Activated T-cell treated with anti-CD3 and anti-CD28 coated beads, Interleukin-2, amount 50 U/mL, for 48 hours (primary cell): ENCODE measurements around the gene ARMC5.
A peak's percentile ranks its signal among the peaks of the same experiment; 100 is the strongest.
"Not testable (repeated sequence)": the region's sequence is repeated elsewhere in the genome, so short reads cannot be mapped to it uniquely, and the experiment has no call there.

Experiments
- DNase-seq, 2 experiments: peaks; one replicate each; pipeline ENCODE4 v3.0.0-alpha.2; 2020

Gene ARMC5

GRCh38 chr16:31480851-31481536, 21.7 kb downstream of the ARMC5 start:
- DNase-seq = no peak

DNA sequence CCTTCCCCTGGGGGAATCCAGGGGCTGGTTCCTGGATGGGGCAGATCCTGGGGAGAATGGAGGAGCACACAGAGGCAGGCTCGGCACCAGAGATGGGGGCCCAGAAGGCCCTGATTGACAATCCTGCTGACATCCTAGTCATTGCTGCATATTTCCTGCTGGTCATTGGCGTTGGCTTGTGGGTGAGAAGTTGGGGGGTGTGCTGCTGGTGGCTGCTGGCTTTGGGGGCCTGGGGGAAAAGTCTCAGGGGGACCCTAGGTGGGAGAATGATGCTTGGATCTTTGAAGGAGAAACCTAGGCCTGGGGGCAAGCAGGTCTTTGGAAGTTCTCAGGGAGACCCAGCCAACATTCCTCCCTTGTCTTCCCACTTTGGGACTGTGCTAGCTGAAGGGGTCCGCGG, 23.8 kb downstream of the ARMC5 start, which contains the start of gene SLC5A2:
TSS of gene SLC5A2 (plus strand) at position 43 of the 400 bp plus-strand sequence. CDS start at position 57, 14 bp downstream.
- no peak for DNase-seq

- DNase-seq = not testable (repeated sequence)
Observed at GRCh38 chr16:31484048-31484447, 24.7 kb downstream of the ARMC5 start.

- no peak for DNase-seq
Observed at GRCh38 chr16:31484491-31485171, 25.3 kb downstream of the ARMC5 start.

GRCh38 chr16:31485571-31485970, 26.3 kb downstream of the ARMC5 start:
- DNase-seq = no peak

- no peak for DNase-seq
Observed at GRCh38 chr16:31486045-31486444, 26.7 kb downstream of the ARMC5 start.

DNA sequence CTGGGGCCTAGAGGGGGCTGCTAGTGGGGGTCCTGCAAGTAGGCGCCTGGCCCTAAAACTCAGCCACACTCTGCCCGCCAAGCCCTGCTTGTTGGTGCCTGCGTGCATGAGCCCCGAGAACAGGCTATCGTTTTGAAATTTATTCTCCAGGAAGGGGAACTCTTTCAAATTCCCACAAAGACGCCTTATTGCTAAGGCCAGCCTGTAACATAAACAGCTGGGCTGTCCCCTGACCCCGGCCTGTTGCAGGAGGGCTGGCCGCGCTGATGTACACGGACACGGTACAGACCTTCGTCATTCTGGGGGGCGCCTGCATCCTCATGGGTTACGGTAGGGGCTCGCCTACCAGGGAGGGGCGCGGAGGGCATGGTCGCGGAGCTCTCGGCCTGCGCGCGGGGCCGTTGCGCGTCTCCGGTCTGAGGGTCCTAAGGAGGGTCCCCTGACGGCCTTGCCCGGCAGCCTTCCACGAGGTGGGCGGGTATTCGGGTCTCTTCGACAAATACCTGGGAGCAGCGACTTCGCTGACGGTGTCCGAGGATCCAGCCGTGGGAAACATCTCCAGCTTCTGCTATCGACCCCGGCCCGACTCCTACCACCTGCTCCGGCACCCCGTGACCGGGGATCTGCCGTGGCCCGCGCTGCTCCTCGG, 27.9 kb downstream of the ARMC5 start:
- DNase-seq = no peak

- DNase-seq = peak; percentile 69 to 76
Observed at GRCh38 chr16:31487720-31488467, 28.6 kb downstream of the ARMC5 start.

DNA sequence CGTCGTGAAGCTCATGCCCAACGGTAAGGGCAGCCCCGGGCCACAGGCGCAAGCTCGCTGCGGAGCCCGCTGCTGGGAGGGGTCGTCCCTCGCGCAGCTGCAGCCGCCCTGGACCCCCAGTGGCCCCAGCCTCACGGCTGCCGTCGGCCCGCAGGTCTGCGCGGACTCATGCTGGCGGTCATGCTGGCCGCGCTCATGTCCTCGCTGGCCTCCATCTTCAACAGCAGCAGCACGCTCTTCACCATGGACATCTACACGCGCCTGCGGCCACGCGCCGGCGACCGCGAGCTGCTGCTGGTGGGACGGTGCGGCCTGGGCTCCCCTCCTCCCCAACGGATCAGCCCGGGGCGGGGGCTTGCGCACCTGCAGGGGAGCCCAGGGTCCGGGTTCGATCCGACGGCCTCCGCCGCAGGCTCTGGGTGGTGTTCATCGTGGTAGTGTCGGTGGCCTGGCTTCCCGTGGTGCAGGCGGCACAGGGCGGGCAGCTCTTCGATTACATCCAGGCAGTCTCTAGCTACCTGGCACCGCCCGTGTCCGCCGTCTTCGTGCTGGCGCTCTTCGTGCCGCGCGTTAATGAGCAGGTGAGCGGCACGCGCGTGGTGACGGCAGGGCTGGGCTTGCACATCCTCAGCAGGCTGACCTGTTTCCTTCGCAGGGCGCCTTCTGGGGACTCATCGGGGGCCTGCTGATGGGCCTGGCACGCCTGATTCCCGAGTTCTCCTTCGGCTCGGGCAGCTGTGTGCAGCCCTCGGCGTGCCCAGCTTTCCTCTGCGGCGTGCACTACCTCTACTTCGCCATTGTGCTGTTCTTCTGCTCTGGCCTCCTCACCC, 29.4 kb downstream of the ARMC5 start:
- DNase-seq = no peak

DNA sequence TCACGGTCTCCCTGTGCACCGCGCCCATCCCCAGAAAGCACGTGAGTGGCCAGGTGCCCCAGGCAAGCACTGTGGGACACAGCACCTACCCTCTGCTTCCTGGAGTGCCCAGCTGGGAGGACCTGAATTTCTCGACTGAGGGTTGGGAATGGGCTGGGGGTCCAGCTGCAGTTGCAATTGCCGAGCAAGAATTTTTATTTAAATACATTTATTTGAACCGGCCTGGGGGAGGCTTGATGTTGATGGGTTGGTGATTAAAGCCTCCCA, 29.9 kb downstream of the ARMC5 start:
- DNase-seq = no peak

- DNase-seq = no peak
Observed at GRCh38 chr16:31489616-31490584, 30.6 kb downstream of the ARMC5 start.

DNA sequence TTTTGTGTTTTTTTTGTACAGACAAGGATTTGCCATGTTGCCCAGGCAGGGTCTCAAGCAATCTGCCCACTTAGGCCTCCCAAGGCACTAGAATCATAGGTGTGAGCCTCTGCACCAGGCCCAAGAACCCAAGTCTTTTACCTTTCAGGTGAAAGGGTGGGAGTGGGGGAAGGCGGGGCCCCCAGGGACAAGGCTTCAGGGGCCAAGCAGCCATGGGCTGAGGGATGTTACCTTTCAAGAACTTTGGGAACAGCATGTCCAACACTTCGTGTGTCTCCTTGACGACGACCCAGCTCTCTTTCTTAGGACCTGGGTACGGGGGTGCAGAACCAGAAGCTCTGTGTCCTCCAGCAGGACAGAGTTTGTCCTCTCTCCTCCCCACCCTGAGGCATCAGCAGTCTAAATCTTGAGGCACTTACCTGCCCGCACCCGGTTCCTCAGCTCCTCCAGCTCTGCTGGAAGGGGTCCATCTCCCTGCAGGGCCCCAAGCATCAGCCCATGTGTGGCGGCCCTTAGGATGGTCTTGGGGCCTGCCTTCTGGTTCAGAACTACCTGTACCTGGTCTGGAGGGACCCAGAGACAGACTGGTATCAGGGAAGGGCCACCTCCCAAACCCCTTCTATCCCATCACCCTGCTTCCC, 32.6 kb downstream of the ARMC5 start:
- no peak for DNase-seq

GRCh38 chr16:31493506-31494125, 34.3 kb downstream of the ARMC5 start:
- DNase-seq = no peak

GRCh38 chr16:31496670-31497069, 37.4 kb downstream of the ARMC5 start:
- DNase-seq = no peak

GRCh38 chr16:31498493-31498892, 39.2 kb downstream of the ARMC5 start:
- DNase-seq = no peak

DNA sequence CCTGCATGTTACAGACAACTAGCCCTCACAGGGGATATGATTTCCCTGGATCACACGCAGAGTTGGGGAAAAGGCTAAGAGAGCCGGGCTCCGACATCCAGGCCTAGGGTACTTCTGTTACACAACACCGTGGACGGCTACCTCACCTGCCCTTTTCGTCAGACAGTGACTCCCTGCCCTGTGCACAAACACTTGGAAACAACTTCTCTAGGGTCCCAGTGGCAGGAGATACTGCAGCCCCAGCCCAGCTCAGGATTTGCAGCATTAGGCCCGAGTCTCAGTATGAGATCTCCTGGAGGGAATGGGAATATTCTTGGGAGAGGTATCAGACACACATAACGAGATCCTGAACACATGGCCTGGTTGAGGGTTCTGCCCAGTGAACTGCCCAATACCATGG, 40.6 kb downstream of the ARMC5 start:
- DNase-seq = no peak

GRCh38 chr16:31501226-31501965, 42.1 kb downstream of the ARMC5 start:
- DNase-seq = no peak

GRCh38 chr16:31501966-31502348, 42.7 kb downstream of the ARMC5 start:
- DNase-seq = no peak

- no peak for DNase-seq
Observed at GRCh38 chr16:31502981-31503380, 43.7 kb downstream of the ARMC5 start.

GRCh38 chr16:31503555-31503954, 44.3 kb downstream of the ARMC5 start:
- not testable (repeated sequence) for DNase-seq
